Kidney (tissue), 14 donors: ENCODE results near the gene GALNT9. TPM values are rescaled to one million over a fixed set of nuclear protein-coding genes. Genes with fewer than 3 reads are reported as not detected.

Experiments
- DNase-seq, 5 donors: peaks; one replicate each; pipeline ENCODE4 v3.0.0-alpha.2; 2013 to 2020
- FAIRE-seq: peaks from 2 replicates; lab custom pipeline; 2012; peaks lifted over from hg19 to GRCh38; lab: Jason Lieb, UNC
- H3K27ac ChIP-seq, 2 donors: one replicate each; pipeline ENCODE4 v1.7.0; 2013; ENCODE audit warnings: low read depth in 2 of 2, low read length in 2 of 2, inconsistent platforms in 1 of 2
- H3K27me3 ChIP-seq: one replicate; pipeline ENCODE4 v1.7.1; 2013; ENCODE audit warnings: low read length, inconsistent platforms; ENCODE audit not compliant: control insufficient read depth, insufficient read depth
- H3K36me3 ChIP-seq, 3 donors: one replicate each; pipeline versions ENCODE4 v1.7.0 to v1.7.1; 2013; ENCODE audit warnings: low read length in 3 of 3, control low read depth in 1 of 3, inconsistent platforms in 1 of 3; ENCODE audit not compliant: insufficient read depth in 3 of 3, control insufficient read depth in 2 of 3
- H3K4me1 ChIP-seq, 3 donors: one replicate each; pipeline versions ENCODE4 v1.7.0 to v1.7.1; 2013; ENCODE audit warnings: low read length in 3 of 3, inconsistent platforms in 1 of 3, low read depth in 1 of 3; ENCODE audit not compliant: control insufficient read depth in 2 of 3, insufficient read depth in 2 of 3
- H3K4me3 ChIP-seq, 3 donors: one replicate each; pipeline versions ENCODE4 v1.7.0 to v1.8.1; 2013; ENCODE audit warnings: low read length in 3 of 3, control low read depth in 1 of 3, inconsistent platforms in 1 of 3
- H3K9ac ChIP-seq, 3 donors: one replicate each; pipeline versions ENCODE4 v1.7.0 to v1.7.1; 2013; ENCODE audit warnings: low read length in 3 of 3, control low read depth in 1 of 3, inconsistent platforms in 1 of 3
- H3K9me3 ChIP-seq, 3 donors: one replicate each; pipeline versions ENCODE4 v1.7.0 to v1.7.1; 2013; ENCODE audit warnings: low read length in 3 of 3, control low read depth in 1 of 3, inconsistent platforms in 1 of 3; ENCODE audit not compliant: control insufficient read depth in 2 of 3, insufficient read depth in 1 of 3
- intact Hi-C: fragments of 100-400 bp; cut with DNase I; formaldehyde crosslinking; loops from one replicate; pipeline ENCODE4 v1.11.1; 2022
- polyA plus RNA-seq: library from polyadenylated mRNA; stranded (reverse); fragments of 350-450 nt; fragmentation: Illumina TruSeq; extraction: RNeasy Lipid Tissue Mini Kit (QIAGEN cat#74804); gene quantifications from one replicate; pipeline ENCODE4 v1.2.3, GENCODE V29; 2014; ENCODE audit warnings: low read depth, low replicate concordance; ENCODE audit not compliant: insufficient read depth
- total RNA-seq: library from RNA; stranded (reverse); fragmentation: NEBNext Ultra II Directional; extraction: Animal tissue kit (Norgen Biotek cat#: 25700); gene quantifications from one replicate; pipeline ENCODE4 v1.2.1, GENCODE V29; 2021
- TF ChIP-seq, protein P1 (sequence below): IDR thresholded peaks from 3 replicates; pipeline ENCODE4 v1.5.1; 2012; ENCODE audit warnings: mild to moderate bottlenecking, moderate library complexity, borderline replicate concordance; ENCODE audit not compliant: insufficient read depth; ENCODE audit errors: extremely low read depth
- donor health status: control.
- donor health status: control.
- donor health status: control.
- donor health status: control.
- donor health status: control.
- donor health status: DM: yes; HTN: yes; CAD: no.
- donor health status: Normal renal cell carcinoma (clear cell type).

Gene GALNT9
- total and polyA plus RNA-seq, 2 donors from 2014 or later = 4.8 to 20.7 TPM

DNA sequence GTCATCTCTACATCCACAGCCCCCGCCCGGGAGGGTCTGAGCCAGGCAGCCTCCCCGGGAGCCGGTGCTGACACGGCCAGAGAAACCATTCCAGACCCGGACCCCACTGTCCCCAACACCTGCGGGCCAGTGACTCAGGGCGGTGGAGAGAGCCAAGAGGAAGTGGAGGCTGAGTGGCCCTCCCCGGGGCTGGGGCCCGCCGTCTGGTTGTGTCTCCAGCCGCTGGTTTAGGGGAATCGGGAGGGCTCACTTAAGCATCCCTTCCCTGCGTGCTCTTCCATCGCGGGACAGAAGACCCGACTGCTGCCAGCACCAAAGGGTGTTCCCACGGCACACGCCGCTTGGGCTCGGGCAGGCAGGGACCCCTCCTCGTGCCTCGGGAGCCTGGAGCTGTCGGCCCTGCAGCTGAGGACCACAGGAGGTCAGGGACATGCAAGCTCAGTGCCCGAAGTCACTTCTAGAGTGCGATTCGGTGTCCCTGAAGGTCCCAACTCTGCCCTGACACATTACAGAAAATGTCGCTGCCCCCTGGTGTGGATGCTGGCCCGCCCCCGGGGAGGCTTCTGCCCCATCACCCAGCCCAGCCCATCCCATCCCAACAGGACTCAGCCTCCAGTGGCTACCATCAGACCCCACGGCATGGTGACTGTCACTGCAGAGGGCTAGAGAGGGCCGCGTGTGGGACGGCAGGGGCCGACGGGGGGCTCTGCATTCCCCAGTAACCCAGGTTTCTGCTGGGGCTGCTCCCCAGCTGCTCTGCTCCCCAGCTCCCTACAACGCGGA lies 50.8 kb downstream of the GALNT9 start:
- TF ChIP-seq, protein P1, sequence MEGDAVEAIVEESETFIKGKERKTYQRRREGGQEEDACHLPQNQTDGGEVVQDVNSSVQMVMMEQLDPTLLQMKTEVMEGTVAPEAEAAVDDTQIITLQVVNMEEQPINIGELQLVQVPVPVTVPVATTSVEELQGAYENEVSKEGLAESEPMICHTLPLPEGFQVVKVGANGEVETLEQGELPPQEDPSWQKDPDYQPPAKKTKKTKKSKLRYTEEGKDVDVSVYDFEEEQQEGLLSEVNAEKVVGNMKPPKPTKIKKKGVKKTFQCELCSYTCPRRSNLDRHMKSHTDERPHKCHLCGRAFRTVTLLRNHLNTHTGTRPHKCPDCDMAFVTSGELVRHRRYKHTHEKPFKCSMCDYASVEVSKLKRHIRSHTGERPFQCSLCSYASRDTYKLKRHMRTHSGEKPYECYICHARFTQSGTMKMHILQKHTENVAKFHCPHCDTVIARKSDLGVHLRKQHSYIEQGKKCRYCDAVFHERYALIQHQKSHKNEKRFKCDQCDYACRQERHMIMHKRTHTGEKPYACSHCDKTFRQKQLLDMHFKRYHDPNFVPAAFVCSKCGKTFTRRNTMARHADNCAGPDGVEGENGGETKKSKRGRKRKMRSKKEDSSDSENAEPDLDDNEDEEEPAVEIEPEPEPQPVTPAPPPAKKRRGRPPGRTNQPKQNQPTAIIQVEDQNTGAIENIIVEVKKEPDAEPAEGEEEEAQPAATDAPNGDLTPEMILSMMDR = no peak
- DNase-seq (peak in 2 of 5 donors; percentile 58 to 61), FAIRE-seq (no peak)
- no peak overlapping the region for H3K27ac ChIP-seq
- H3K4me1 ChIP-seq = peaks cover 10 to 33% (median 22%) of the 10 kb centered on the region in 3 donors
- H3K9ac ChIP-seq = no peak overlapping the region
- H3K9me3 ChIP-seq = no peaks in the 10 kb centered on the region
- intact Hi-C loops = no loop called here
- H3K27me3 ChIP-seq = no peaks in the 10 kb centered on the region
- peak overlapping the region in 1 of 3 donors; percentile 21 for H3K4me3 ChIP-seq
- H3K36me3 ChIP-seq = no peaks in the 10 kb centered on the region

DNA sequence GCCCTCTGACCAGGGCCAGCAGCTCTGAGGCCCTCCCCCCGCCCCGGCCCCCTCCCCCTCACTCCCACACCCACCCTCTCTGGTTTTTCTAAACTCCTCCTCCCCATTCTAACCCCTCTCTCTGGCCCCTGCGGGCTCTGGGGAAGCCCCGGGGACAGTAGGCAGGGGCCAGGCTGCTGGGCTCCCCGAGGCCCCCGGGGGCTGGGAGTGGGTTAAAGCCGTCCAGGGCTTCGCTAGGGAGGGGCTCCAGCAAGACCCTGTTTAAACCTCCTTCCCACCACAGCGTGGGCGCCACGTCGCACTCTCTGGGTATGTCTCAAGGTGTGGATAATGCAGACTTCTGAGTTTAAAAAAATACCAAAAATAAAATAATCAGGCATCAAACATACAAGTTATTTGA lies 51.4 kb downstream of the GALNT9 start:
- DNase-seq = peak in 2 of 5 donors; percentile 57
- Histone ChIP-seq H3K9ac (no peak overlapping the region), H3K27ac (no peak overlapping the region), H3K4me3 (no peak overlapping the region), H3K36me3 (no peaks in the 10 kb centered on the region), H3K27me3 (no peaks in the 10 kb centered on the region), H3K9me3 (no peaks in the 10 kb centered on the region), H3K4me1 (peaks cover 10 to 33% (median 22%) of the 10 kb centered on the region in 3 donors)
- FAIRE-seq = no peak
- TF ChIP-seq, protein P1 = no peak
- intact Hi-C loops = no loop called here

DNA sequence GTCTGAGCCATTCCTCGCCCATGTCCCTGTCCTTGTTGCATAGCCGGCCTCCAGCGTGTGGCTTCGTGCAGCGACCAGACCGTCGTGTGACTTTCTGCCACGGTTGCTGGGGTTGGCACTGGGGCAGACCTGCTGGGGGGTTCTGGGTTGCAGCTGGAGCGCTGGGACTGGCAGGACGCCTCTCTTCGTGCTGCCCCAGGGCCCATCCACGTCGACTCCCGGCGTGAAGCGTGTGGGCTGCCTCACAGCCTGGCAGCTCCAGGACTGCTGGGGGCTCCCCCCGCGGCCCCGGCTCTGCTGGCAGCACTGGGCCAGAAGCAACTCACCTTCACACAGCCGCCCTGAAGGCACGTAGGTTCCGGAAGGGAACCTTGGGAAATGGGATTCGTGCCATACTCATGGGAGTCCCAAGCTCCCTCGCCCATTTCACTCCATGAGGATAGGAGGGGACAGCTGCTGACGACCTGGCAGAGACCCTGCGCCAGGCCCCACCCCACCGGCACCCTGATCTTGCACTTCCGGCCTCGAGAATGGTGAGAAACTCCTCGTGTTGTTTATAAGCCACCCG lies 51.9 kb downstream of the GALNT9 start:
- FAIRE-seq (no peak), DNase-seq (peak in 4 of 5 donors; percentile 56 to 83 (median 74))
- H3K9ac ChIP-seq = no peak overlapping the region
- peaks cover 10 to 33% (median 22%) of the 10 kb centered on the region in 3 donors for H3K4me1 ChIP-seq
- H3K36me3 ChIP-seq = no peaks in the 10 kb centered on the region
- no peaks in the 10 kb centered on the region for H3K9me3 ChIP-seq
- H3K4me3 ChIP-seq = peak overlapping the region in 1 of 3 donors; percentile 20
- H3K27me3 ChIP-seq = no peaks in the 10 kb centered on the region
- no peak overlapping the region for H3K27ac ChIP-seq
- TF ChIP-seq, protein P1 = no peak
- intact Hi-C loops = no loop called here
